Measurements from ENCODE around the gene FGGY. TPM values are rescaled to one million over a fixed set of nuclear protein-coding genes. Genes with fewer than 3 reads are reported as not detected.
A peak's percentile ranks its signal among the peaks of the same experiment; 100 is the strongest.

FGGY gene
- total RNA-seq, 4 donors from 2014 or later, result 23.3 to 26.4 (median 25.3) TPM

- DNase-seq (ENCODE audit: extremely low spot score), result no peak
- Histone ChIP-seq H3K4me3 (no peak overlapping the region), H3K27ac (replicated peaks in 1 of 4) (peak overlapping the region in 1 of 4 donors; percentile 8), H3K27me3 (no peaks in the 10 kb centered on the region), H3K4me1 (peaks cover 0 to 4% (median 0%) of the 10 kb centered on the region in 4 donors), H3K9me3 (no peaks in the 10 kb centered on the region), H3K36me3 (no peaks in the 10 kb centered on the region)
- TF ChIP-seq POLR2A (IDR thresholded peaks at IDR 0.05; ENCODE audit: low read depth) (no peak), CTCF (IDR thresholded peaks at IDR 0.05) (no peak), EP300 (IDR thresholded peaks at IDR 0.05) (no peak), POLR2AphosphoS5 (IDR thresholded peaks at IDR 0.05) (no peak)
- intact Hi-C loops (cut with DNase I), result no loop called here
These were observed 417.3 kb downstream of the FGGY start for GRCh38 chr1:59714219-59714618.

GRCh38 chr1:59714966-59715365 lies 418.1 kb downstream of the FGGY start:
- intact Hi-C loops (cut with DNase I), result no loop called here
- Histone ChIP-seq H3K27me3 (no peaks in the 10 kb centered on the region), H3K9me3 (no peaks in the 10 kb centered on the region), H3K4me3 (no peak overlapping the region), H3K36me3 (no peaks in the 10 kb centered on the region), H3K4me1 (peaks cover 0 to 4% (median 0%) of the 10 kb centered on the region in 4 donors), H3K27ac (replicated peaks in 1 of 4) (no peak overlapping the region)
- TF ChIP-seq POLR2A (IDR thresholded peaks at IDR 0.05; ENCODE audit: low read depth) (no peak), POLR2AphosphoS5 (IDR thresholded peaks at IDR 0.05) (no peak), CTCF (IDR thresholded peaks at IDR 0.05) (no peak), EP300 (IDR thresholded peaks at IDR 0.05) (no peak)
- DNase-seq (ENCODE audit: extremely low spot score), result no peak
- WGBS, result 68% methylated on average over 1 of the region's 1 CpG

- Histone ChIP-seq H3K27ac (replicated peaks in 1 of 4) (no peak overlapping the region), H3K4me3 (no peak overlapping the region), H3K36me3 (no peaks in the 10 kb centered on the region), H3K9me3 (no peaks in the 10 kb centered on the region), H3K27me3 (no peaks in the 10 kb centered on the region), H3K4me1 (peaks cover 0 to 9% (median 4%) of the 10 kb centered on the region in 4 donors)
- TF ChIP-seq CTCF (IDR thresholded peaks at IDR 0.05) (no peak), EP300 (IDR thresholded peaks at IDR 0.05) (no peak), POLR2A (IDR thresholded peaks at IDR 0.05; ENCODE audit: low read depth) (no peak), POLR2AphosphoS5 (IDR thresholded peaks at IDR 0.05) (no peak)
- DNase-seq (ENCODE audit: extremely low spot score), result no peak
- intact Hi-C loops (cut with DNase I), result no loop called here
- WGBS, result 84% methylated on average over 3 of the region's 3 CpGs
These were observed 419.9 kb downstream of the FGGY start for GRCh38 chr1:59716832-59717231.

- TF ChIP-seq CTCF (IDR thresholded peaks at IDR 0.05), result peak; percentile 21 to 43 (median 40)
- no peak for TF ChIP-seq POLR2A (IDR thresholded peaks at IDR 0.05; ENCODE audit: low read depth)
- WGBS, result 84% methylated on average over 7 of the region's 7 CpGs
- Histone ChIP-seq H3K27ac (replicated peaks in 1 of 4) (no peak overlapping the region), H3K4me1 (peaks cover 0 to 9% (median 4%) of the 10 kb centered on the region in 4 donors), H3K4me3 (no peak overlapping the region), H3K27me3 (no peaks in the 10 kb centered on the region), H3K9me3 (no peaks in the 10 kb centered on the region), H3K36me3 (no peaks in the 10 kb centered on the region)
- DNase-seq (ENCODE audit: extremely low spot score), result no peak
- intact Hi-C loops (cut with DNase I), result no loop called here
These were observed 421.4 kb downstream of the FGGY start for GRCh38 chr1:59718064-59718988.

Measured in esophagus muscularis mucosa (tissue), 4 donors.